ENCODE measurements around the gene C2orf66.

DNA sequence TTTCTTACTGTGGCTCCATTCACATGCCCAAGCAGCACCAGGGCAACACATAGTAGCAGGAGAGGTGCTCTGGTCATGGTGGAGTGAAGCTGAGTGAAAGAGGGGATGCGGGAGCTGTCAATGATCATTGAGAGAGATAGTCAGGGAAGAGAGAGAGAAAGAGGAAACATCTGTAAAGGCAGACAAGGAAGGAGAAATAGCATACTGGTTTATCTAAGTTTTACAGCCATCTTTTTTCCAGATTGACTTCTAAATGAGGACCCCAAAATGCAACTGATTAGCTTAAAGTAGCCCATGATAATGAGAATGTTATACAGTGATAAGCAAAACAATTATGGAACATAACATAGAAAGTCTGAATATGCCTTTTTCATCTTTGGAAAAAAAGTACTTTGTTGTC is at the start of gene C2orf66:
- TF ChIP-seq, protein P1, sequence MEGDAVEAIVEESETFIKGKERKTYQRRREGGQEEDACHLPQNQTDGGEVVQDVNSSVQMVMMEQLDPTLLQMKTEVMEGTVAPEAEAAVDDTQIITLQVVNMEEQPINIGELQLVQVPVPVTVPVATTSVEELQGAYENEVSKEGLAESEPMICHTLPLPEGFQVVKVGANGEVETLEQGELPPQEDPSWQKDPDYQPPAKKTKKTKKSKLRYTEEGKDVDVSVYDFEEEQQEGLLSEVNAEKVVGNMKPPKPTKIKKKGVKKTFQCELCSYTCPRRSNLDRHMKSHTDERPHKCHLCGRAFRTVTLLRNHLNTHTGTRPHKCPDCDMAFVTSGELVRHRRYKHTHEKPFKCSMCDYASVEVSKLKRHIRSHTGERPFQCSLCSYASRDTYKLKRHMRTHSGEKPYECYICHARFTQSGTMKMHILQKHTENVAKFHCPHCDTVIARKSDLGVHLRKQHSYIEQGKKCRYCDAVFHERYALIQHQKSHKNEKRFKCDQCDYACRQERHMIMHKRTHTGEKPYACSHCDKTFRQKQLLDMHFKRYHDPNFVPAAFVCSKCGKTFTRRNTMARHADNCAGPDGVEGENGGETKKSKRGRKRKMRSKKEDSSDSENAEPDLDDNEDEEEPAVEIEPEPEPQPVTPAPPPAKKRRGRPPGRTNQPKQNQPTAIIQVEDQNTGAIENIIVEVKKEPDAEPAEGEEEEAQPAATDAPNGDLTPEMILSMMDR (IDR thresholded peaks at IDR 0.05 in 4 of 5, conservative IDR thresholded peaks at IDR 0.05 in 1 of 5): no peak
- no peak for TF ChIP-seq POLR2A (IDR thresholded peaks at IDR 0.05)

Measured in gastrocnemius medialis (tissue), 4 donors.